ENCODE data around the gene ASGR2.

DNA sequence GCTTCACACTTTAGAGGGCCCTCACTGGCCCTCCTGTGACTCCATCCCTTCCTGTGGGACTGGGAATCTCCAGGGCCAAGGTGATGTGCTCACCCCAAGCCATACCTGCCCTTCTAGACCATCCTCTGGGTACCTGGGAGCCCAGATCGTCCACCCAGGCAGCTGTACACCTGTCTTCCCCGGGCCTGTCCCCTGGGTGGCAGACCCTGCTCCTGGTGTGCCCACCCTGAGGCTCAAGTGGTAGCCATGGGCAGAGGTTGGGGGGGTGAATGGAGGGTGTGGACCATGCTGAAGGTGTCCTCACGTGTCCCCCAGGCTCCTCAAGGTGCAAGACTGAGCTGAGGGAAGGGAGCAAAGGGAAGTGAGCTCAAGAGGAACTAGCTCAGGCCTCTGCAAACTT, 43.9 kb downstream of the ASGR2 start:
- no peak for TF ChIP-seq POLR2AphosphoS5 (IDR thresholded peaks at IDR 0.05; ENCODE audit: low read depth, low read length)
- TF ChIP-seq TAF1 (IDR thresholded peaks at IDR 0.05; ENCODE audit: borderline replicate concordance, insufficient read depth, low read length), result no peak
- no peak for TF ChIP-seq SIN3A (IDR thresholded peaks at IDR 0.05; ENCODE audit: borderline replicate concordance, insufficient read depth, low read length)
- TF ChIP-seq, protein P1, sequence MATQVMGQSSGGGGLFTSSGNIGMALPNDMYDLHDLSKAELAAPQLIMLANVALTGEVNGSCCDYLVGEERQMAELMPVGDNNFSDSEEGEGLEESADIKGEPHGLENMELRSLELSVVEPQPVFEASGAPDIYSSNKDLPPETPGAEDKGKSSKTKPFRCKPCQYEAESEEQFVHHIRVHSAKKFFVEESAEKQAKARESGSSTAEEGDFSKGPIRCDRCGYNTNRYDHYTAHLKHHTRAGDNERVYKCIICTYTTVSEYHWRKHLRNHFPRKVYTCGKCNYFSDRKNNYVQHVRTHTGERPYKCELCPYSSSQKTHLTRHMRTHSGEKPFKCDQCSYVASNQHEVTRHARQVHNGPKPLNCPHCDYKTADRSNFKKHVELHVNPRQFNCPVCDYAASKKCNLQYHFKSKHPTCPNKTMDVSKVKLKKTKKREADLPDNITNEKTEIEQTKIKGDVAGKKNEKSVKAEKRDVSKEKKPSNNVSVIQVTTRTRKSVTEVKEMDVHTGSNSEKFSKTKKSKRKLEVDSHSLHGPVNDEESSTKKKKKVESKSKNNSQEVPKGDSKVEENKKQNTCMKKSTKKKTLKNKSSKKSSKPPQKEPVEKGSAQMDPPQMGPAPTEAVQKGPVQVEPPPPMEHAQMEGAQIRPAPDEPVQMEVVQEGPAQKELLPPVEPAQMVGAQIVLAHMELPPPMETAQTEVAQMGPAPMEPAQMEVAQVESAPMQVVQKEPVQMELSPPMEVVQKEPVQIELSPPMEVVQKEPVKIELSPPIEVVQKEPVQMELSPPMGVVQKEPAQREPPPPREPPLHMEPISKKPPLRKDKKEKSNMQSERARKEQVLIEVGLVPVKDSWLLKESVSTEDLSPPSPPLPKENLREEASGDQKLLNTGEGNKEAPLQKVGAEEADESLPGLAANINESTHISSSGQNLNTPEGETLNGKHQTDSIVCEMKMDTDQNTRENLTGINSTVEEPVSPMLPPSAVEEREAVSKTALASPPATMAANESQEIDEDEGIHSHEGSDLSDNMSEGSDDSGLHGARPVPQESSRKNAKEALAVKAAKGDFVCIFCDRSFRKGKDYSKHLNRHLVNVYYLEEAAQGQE (IDR thresholded peaks at IDR 0.05; ENCODE audit: insufficient read depth in 1 of 2, low read depth in 2 of 2, low read length in 2 of 2), result no peak
- no peak for TF ChIP-seq FOXP2 (optimal IDR thresholded peaks at IDR 0.05; ENCODE audit: borderline replicate concordance, extremely low read depth, extremely low read length, insufficient read depth)

Measured in PFSK-1 (cell line).